WTC11 (cell line): ENCODE measurements around the gene HOXA9. TPM values are rescaled to one million over a fixed set of nuclear protein-coding genes. Genes with fewer than 3 reads are reported as not detected.

Experiments
- ATAC-seq: fragments of 200-7000 bp; cut with Tn5 transposase; 2 replicates; pipeline ENCODE4 v1.10.0; 2021; ENCODE audit warnings: mild to moderate bottlenecking, moderate library complexity
- CTCF ChIA-PET: fragments of 300-600 bp; sonication (Branson Sonifier 250); formaldehyde crosslinking; loops from one replicate; lab custom pipeline; 2021; ENCODE audit warnings: antibody characterized with exemption; lab: Charles Lee
- POLR2A ChIA-PET: fragments of 350-600 bp; sonication (Branson Sonifier 250); formaldehyde crosslinking; loops from one replicate; lab custom pipeline; 2021; ENCODE audit warnings: antibody characterized with exemption; lab: Charles Lee
- DNase-seq: peaks from one replicate; pipeline ENCODE4 v3.0.0; 2021; ENCODE audit warnings: low spot score
- H3K27ac Mint-ChIP-seq: 2 replicates; pipeline ENCODE4 v1.8.0; 2021; ENCODE audit warnings: mixed read lengths
- H3K27me3 Mint-ChIP-seq: 2 replicates; pipeline ENCODE4 v1.8.0; 2021; ENCODE audit warnings: low read depth, mild to moderate bottlenecking, moderate library complexity, mixed read lengths
- H3K36me3 Mint-ChIP-seq: 2 replicates; pipeline ENCODE4 v1.8.0; 2021; ENCODE audit warnings: mixed read lengths
- H3K4me1 Mint-ChIP-seq: 2 replicates; pipeline ENCODE4 v1.8.0; 2022; ENCODE audit warnings: mixed read lengths
- H3K4me3 Mint-ChIP-seq: 2 replicates; pipeline ENCODE4 v1.8.0; 2021; ENCODE audit warnings: mild to moderate bottlenecking, moderate library complexity, mixed read lengths
- H3K9me3 Mint-ChIP-seq: 2 replicates; pipeline ENCODE4 v1.8.0; 2021; ENCODE audit warnings: mixed read lengths
- CBFB ChIP-seq: sonication (generic); formaldehyde crosslinking; IDR thresholded peaks from 2 replicates; pipeline ENCODE4 v1.8.1; 2022; ENCODE audit warnings: mild to moderate bottlenecking, low read depth, missing genetic modification reagents
- NR1H2 ChIP-seq: sonication (generic); formaldehyde crosslinking; IDR thresholded peaks from 2 replicates; pipeline ENCODE4 v1.9.0; 2021; ENCODE audit warnings: mild to moderate bottlenecking, moderate library complexity, missing genetic modification reagents
- NR2C2 ChIP-seq: sonication (generic); formaldehyde crosslinking; IDR thresholded peaks from 2 replicates; pipeline ENCODE4 v1.8.0; 2022; ENCODE audit warnings: mild to moderate bottlenecking, missing genetic modification reagents
- NR3C1 ChIP-seq: sonication (generic); formaldehyde crosslinking; conservative IDR thresholded peaks from 2 replicates; pipeline ENCODE4 v1.8.1; 2023; ENCODE audit warnings: low read depth, mild to moderate bottlenecking, missing genetic modification reagents
- PRRX2 ChIP-seq: fragments of 250-450 bp; sonication (Bioruptor Pico); IDR thresholded peaks from 2 replicates; pipeline ENCODE4 v1.8.0; 2021; ENCODE audit warnings: mild to moderate bottlenecking
- RORB ChIP-seq: fragments of 250-450 bp; sonication (Bioruptor Pico); IDR thresholded peaks from 2 replicates; pipeline ENCODE4 v1.9.0; 2021; ENCODE audit warnings: mild to moderate bottlenecking
- SMAD3 ChIP-seq: sonication (generic); formaldehyde crosslinking; IDR thresholded peaks from 2 replicates; pipeline ENCODE4 v1.8.0; 2022; ENCODE audit warnings: missing genetic modification reagents, mild to moderate bottlenecking, borderline replicate concordance
- SMAD4 ChIP-seq: sonication (generic); formaldehyde crosslinking; IDR thresholded peaks from 2 replicates; pipeline ENCODE4 v1.8.0; 2022; ENCODE audit warnings: mild to moderate bottlenecking, missing genetic modification reagents
- ZNF121 ChIP-seq: sonication (generic); formaldehyde crosslinking; IDR thresholded peaks from 2 replicates; pipeline ENCODE4 v1.8.0; 2023; ENCODE audit warnings: missing genetic modification reagents
- ZNF232 ChIP-seq: sonication (generic); formaldehyde crosslinking; IDR thresholded peaks from 2 replicates; pipeline ENCODE4 v1.8.0; 2022; ENCODE audit warnings: mild to moderate bottlenecking, missing genetic modification reagents
- total RNA-seq: library from RNA; stranded (reverse); gene quantifications from 3 replicates; pipeline ENCODE4 v1.2.3, GENCODE V29; 2021
- TF ChIP-seq, protein P1 (sequence below): sonication (generic); formaldehyde crosslinking; IDR thresholded peaks from 2 replicates; pipeline ENCODE4 v1.8.0; 2023; ENCODE audit warnings: missing genetic modification reagents, mild to moderate bottlenecking, borderline replicate concordance
- TF ChIP-seq, protein P2 (sequence below): sonication (generic); formaldehyde crosslinking; IDR thresholded peaks from 2 replicates; pipeline ENCODE4 v1.8.1; 2023; ENCODE audit warnings: mild to moderate bottlenecking, moderate library complexity, missing genetic modification reagents
- TF ChIP-seq, protein P3 (sequence below): sonication (generic); formaldehyde crosslinking; IDR thresholded peaks from 2 replicates; pipeline ENCODE4 v1.8.1; 2023; ENCODE audit warnings: mild to moderate bottlenecking, missing genetic modification reagents
- TF ChIP-seq, protein P4 (sequence below): sonication (generic); formaldehyde crosslinking; IDR thresholded peaks from 2 replicates; pipeline ENCODE4 v1.8.1; 2023; ENCODE audit warnings: mild to moderate bottlenecking, missing genetic modification reagents, moderate library complexity
- TF ChIP-seq, protein P5 (sequence below): sonication (generic); formaldehyde crosslinking; IDR thresholded peaks from 2 replicates; pipeline ENCODE4 v1.8.0; 2022; ENCODE audit warnings: mild to moderate bottlenecking, missing genetic modification reagents
- TF ChIP-seq, protein P6 (sequence below): sonication (generic); formaldehyde crosslinking; IDR thresholded peaks from 2 replicates; pipeline ENCODE4 v1.8.0; 2022; ENCODE audit warnings: mild to moderate bottlenecking, missing genetic modification reagents
- TF ChIP-seq, protein P7 (sequence below): sonication (generic); formaldehyde crosslinking; IDR thresholded peaks from 2 replicates; pipeline ENCODE4 v1.8.1; 2023; ENCODE audit warnings: mild to moderate bottlenecking, missing genetic modification reagents, moderate library complexity

The HOXA9 gene
- total RNA-seq, 1 experiment from 2014 or later: not detected

DNA sequence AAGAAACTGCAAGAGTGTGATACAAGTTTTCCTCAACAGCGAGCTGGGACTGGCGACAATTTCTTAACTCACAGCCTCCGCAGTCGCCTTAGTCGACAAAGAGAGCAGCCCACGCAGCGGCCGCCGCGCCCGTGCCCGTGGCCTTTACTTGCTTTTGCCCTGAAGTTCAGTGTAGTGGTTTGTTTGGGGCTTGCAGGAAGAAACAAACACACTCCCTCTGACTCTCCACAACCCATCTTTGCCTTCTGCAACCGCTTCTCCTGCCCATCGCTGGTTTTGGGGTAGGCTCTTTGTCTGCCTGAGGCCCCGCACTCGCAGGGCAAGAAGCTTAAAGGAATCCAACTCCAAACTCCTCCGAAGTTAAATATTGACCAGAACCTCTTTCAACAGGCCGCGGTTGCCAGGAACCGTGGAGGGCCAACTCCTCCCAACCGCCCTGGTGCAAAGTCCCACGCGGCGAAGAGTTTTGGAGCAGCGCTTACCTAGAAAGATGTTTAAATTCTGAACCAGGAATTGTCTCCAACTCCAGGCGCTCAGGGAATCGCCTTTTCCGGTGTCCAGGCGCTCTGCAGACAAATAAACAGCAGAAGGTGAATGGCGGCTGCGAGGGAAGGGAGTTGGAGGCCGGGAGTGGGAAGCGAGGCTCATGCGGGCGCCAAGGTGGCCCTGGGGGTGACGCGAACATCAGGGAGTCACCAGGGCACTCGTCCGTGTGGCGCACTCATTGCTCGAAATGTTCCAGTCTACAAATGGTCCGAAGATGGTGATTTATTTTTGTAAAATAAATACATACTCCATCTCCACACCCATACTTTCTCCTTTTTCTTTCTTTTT is 43.0 kb downstream of the HOXA9 start (continued):
- TF ChIP-seq, protein P1, sequence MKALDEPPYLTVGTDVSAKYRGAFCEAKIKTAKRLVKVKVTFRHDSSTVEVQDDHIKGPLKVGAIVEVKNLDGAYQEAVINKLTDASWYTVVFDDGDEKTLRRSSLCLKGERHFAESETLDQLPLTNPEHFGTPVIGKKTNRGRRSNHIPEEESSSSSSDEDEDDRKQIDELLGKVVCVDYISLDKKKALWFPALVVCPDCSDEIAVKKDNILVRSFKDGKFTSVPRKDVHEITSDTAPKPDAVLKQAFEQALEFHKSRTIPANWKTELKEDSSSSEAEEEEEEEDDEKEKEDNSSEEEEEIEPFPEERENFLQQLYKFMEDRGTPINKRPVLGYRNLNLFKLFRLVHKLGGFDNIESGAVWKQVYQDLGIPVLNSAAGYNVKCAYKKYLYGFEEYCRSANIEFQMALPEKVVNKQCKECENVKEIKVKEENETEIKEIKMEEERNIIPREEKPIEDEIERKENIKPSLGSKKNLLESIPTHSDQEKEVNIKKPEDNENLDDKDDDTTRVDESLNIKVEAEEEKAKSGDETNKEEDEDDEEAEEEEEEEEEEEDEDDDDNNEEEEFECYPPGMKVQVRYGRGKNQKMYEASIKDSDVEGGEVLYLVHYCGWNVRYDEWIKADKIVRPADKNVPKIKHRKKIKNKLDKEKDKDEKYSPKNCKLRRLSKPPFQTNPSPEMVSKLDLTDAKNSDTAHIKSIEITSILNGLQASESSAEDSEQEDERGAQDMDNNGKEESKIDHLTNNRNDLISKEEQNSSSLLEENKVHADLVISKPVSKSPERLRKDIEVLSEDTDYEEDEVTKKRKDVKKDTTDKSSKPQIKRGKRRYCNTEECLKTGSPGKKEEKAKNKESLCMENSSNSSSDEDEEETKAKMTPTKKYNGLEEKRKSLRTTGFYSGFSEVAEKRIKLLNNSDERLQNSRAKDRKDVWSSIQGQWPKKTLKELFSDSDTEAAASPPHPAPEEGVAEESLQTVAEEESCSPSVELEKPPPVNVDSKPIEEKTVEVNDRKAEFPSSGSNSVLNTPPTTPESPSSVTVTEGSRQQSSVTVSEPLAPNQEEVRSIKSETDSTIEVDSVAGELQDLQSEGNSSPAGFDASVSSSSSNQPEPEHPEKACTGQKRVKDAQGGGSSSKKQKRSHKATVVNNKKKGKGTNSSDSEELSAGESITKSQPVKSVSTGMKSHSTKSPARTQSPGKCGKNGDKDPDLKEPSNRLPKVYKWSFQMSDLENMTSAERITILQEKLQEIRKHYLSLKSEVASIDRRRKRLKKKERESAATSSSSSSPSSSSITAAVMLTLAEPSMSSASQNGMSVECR (CRISPR knock-in tag): no peak
- TF ChIP-seq ZNF121: no peak

DNA sequence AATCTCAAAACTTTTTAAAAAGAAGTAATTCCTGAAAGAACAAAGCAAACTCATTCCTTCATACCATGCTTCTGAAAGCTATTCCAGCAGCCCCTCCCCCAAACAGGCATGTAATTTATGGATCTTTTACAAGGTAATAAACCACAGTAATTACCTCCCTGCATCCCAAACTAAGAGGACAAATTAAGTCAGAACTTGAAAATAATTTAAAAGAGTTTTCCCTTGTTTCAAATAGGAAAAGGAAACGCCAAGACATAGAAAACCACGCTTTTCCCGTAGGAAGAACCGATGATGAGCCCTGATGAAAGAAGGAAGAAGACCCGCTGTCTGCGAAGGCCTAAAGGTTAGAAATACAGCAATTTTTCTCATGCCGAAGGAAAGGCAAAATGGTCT is 43.7 kb downstream of the HOXA9 start:
- Mint-ChIP-seq H3K9me3 (no peaks in the 10 kb centered on the region), H3K27ac (no peak overlapping the region)
- no peak for TF ChIP-seq NR1H2
- TF ChIP-seq NR2C2 (CRISPR knock-in tag): no peak
- TF ChIP-seq, protein P2, sequence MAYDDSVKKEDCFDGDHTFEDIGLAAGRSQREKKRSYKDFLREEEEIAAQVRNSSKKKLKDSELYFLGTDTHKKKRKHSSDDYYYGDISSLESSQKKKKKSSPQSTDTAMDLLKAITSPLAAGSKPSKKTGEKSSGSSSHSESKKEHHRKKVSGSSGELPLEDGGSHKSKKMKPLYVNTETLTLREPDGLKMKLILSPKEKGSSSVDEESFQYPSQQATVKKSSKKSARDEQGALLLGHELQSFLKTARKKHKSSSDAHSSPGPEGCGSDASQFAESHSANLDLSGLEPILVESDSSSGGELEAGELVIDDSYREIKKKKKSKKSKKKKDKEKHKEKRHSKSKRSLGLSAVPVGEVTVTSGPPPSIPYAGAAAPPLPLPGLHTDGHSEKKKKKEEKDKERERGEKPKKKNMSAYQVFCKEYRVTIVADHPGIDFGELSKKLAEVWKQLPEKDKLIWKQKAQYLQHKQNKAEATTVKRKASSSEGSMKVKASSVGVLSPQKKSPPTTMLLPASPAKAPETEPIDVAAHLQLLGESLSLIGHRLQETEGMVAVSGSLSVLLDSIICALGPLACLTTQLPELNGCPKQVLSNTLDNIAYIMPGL (CRISPR knock-in tag): no peak
- TF ChIP-seq, protein P3, sequence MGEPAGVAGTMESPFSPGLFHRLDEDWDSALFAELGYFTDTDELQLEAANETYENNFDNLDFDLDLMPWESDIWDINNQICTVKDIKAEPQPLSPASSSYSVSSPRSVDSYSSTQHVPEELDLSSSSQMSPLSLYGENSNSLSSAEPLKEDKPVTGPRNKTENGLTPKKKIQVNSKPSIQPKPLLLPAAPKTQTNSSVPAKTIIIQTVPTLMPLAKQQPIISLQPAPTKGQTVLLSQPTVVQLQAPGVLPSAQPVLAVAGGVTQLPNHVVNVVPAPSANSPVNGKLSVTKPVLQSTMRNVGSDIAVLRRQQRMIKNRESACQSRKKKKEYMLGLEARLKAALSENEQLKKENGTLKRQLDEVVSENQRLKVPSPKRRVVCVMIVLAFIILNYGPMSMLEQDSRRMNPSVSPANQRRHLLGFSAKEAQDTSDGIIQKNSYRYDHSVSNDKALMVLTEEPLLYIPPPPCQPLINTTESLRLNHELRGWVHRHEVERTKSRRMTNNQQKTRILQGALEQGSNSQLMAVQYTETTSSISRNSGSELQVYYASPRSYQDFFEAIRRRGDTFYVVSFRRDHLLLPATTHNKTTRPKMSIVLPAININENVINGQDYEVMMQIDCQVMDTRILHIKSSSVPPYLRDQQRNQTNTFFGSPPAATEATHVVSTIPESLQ (CRISPR knock-in tag): no peak
- TF ChIP-seq, all 79 proteins: peak for 0
- CTCF ChIA-PET: interaction anchor here (1.7 to 1.9 kb wide), 2 partner anchors 29 to 39 kb away, joined by 4 to 6 read pairs; no protein-coding TSS in a partner anchor
- H3K27me3 Mint-ChIP-seq: peaks cover 100% of the 10 kb centered on the region
- ATAC-seq: no peak
- no peak for DNase-seq
- POLR2A ChIA-PET: no interaction called here
- no peaks in the 10 kb centered on the region for H3K36me3 Mint-ChIP-seq
- H3K4me3 Mint-ChIP-seq: no peak overlapping the region
- peaks cover 14% of the 10 kb centered on the region for H3K4me1 Mint-ChIP-seq

DNA sequence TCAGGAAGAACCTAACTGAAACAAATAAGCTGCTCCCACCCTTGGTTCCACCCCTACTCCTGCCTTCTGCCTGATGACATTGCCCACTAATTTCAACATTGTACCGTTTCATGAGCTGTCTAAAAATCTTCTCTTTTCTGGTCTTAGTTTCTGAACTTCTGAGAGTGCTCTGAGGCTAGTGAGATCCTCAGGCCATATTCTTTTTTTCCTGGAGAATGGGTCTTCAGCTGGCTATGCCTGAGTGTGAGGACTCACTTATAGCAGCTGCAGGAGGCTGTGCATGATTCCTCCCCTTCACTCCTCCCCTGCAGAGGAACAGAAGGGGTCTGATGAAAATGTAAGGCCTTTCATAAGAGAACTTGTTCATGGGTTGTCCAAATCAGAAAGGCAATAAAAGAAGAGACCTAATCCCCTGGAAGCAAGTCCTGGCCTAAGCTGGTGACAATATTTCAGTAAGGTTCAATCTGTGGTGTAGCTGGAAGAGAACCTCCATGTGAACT is 45.9 kb downstream of the HOXA9 start:
- Mint-ChIP-seq H3K36me3 (no peaks in the 10 kb centered on the region), H3K27me3 (peaks cover 100% of the 10 kb centered on the region), H3K27ac (no peak overlapping the region), H3K4me3 (no peak overlapping the region), H3K4me1 (peaks cover 14% of the 10 kb centered on the region), H3K9me3 (no peaks in the 10 kb centered on the region)
- ChIA-PET POLR2A (no interaction called here), CTCF (interaction anchor here (1.5 to 3.9 kb wide), 4 partner anchors 21 to 60 kb away, joined by 4 to 12 read pairs (median 6); partner anchors contain the start of gene HOXA1)
- ATAC-seq: no peak
- no peak for DNase-seq
- TF ChIP-seq ZNF232 (CRISPR knock-in tag) (no peak), PRRX2 (CRISPR knock-in tag) (no peak), SMAD3 (CRISPR knock-in tag) (no peak), RORB (CRISPR knock-in tag) (no peak), NR3C1 (CRISPR knock-in tag) (no peak), ZNF121 (no peak), CBFB (CRISPR knock-in tag) (no peak), SMAD4 (CRISPR knock-in tag) (no peak)
- TF ChIP-seq, protein P4, sequence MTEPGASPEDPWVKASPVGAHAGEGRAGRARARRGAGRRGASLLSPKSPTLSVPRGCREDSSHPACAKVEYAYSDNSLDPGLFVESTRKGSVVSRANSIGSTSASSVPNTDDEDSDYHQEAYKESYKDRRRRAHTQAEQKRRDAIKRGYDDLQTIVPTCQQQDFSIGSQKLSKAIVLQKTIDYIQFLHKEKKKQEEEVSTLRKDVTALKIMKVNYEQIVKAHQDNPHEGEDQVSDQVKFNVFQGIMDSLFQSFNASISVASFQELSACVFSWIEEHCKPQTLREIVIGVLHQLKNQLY (CRISPR knock-in tag): no peak
- TF ChIP-seq, protein P5, sequence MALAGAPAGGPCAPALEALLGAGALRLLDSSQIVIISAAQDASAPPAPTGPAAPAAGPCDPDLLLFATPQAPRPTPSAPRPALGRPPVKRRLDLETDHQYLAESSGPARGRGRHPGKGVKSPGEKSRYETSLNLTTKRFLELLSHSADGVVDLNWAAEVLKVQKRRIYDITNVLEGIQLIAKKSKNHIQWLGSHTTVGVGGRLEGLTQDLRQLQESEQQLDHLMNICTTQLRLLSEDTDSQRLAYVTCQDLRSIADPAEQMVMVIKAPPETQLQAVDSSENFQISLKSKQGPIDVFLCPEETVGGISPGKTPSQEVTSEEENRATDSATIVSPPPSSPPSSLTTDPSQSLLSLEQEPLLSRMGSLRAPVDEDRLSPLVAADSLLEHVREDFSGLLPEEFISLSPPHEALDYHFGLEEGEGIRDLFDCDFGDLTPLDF (CRISPR knock-in tag): no peak
- TF ChIP-seq, protein P2 (CRISPR knock-in tag): no peak
- TF ChIP-seq, protein P6, sequence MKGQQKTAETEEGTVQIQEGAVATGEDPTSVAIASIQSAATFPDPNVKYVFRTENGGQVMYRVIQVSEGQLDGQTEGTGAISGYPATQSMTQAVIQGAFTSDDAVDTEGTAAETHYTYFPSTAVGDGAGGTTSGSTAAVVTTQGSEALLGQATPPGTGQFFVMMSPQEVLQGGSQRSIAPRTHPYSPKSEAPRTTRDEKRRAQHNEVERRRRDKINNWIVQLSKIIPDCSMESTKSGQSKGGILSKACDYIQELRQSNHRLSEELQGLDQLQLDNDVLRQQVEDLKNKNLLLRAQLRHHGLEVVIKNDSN (CRISPR knock-in tag): no peak
- TF ChIP-seq, protein P7, sequence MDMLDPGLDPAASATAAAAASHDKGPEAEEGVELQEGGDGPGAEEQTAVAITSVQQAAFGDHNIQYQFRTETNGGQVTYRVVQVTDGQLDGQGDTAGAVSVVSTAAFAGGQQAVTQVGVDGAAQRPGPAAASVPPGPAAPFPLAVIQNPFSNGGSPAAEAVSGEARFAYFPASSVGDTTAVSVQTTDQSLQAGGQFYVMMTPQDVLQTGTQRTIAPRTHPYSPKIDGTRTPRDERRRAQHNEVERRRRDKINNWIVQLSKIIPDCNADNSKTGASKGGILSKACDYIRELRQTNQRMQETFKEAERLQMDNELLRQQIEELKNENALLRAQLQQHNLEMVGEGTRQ (CRISPR knock-in tag): no peak
